VCaP (cell line): ENCODE measurements around the gene PNPLA7.
A peak's percentile ranks its signal among the peaks of the same experiment; 100 is the strongest.
"Not testable (repeated sequence)": the region's sequence is repeated elsewhere in the genome, so short reads cannot be mapped to it uniquely, and the experiment has no call there.

Experiments used
- H3K27ac ChIP-seq: fragments of 450-650 bp; 2 replicates; pipeline ENCODE4 v1.5.1; 2017
- TF ChIP-seq, protein P1 (sequence below): fragments of 450-650 bp; conservative IDR thresholded peaks from 2 replicates; pipeline ENCODE4 v1.5.1; 2017; ENCODE audit warnings: mild to moderate bottlenecking, moderate library complexity

The PNPLA7 gene

DNA sequence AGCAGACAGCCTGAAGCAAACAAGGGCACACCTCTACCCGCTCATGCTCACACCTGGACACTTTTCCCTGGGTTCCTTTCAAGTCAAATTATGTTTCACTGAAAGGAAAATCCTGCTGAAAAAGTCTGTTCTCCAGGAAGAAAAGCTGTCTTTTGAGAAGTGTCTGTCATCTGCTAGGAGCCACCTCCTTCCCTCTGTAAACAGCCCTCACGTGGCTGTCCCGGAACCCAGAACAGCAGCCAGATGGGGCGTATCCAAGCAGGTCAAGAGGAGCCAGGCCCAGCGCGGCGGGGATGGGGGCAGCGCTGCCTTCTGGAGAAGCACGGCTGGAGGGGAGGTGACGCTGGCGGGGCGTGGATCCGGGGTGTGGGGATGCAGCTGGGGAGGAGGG is at the start of gene PNPLA7:
Gene PNPLA7, minus strand, starts transcription at position 172 of the 391 bp plus-strand sequence. CDS start 205 bp downstream, outside the sequence.
- TF ChIP-seq, protein P1, sequence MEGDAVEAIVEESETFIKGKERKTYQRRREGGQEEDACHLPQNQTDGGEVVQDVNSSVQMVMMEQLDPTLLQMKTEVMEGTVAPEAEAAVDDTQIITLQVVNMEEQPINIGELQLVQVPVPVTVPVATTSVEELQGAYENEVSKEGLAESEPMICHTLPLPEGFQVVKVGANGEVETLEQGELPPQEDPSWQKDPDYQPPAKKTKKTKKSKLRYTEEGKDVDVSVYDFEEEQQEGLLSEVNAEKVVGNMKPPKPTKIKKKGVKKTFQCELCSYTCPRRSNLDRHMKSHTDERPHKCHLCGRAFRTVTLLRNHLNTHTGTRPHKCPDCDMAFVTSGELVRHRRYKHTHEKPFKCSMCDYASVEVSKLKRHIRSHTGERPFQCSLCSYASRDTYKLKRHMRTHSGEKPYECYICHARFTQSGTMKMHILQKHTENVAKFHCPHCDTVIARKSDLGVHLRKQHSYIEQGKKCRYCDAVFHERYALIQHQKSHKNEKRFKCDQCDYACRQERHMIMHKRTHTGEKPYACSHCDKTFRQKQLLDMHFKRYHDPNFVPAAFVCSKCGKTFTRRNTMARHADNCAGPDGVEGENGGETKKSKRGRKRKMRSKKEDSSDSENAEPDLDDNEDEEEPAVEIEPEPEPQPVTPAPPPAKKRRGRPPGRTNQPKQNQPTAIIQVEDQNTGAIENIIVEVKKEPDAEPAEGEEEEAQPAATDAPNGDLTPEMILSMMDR: 0 out of 2 replicates have a peak, but pooled peaks have one; percentile 2
- H3K27ac ChIP-seq: peak within 1 kb of the TSS; percentile 95

DNA sequence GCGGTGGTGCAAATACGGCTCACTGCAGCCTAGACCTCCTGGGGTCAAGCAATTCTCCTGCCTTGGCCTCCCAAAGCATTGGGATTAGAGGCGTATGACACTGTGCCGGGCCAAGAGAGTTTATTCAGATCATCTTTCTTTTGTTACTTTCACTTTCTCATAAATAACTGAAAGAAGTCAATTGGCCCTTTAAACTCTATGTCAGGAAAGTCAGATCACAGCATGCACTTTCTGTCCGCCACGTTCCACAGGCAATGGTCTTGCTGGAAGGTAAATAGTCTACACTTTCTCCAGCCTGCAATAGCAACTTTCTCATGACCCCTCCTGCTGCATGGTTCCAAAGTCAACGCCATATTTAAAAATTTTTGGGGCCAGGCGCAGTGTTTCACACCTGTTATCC is 48.7 kb upstream of the PNPLA7 start:
- no peak overlapping the region for H3K27ac ChIP-seq
- TF ChIP-seq, protein P1: no peak

DNA sequence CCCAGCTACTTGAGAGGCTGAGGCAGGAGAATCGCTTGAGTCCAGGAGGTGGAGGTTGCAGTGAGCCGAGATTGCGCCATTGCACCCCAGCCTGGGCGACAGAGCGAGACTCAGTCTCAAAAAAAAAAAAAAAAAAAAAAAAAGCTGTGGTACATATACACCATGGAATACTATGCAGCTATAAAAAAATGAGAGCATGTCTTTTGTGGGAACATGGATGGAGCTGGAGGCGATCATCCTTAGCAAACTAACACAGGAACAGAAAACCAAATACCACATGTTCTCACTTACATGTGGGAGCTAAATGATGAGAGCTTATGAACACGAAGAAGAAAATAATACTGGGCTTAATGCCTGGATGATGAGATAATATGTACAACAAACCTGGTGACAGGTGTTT is 46.4 kb upstream of the PNPLA7 start:
- H3K27ac ChIP-seq: not testable (repeated sequence)

DNA sequence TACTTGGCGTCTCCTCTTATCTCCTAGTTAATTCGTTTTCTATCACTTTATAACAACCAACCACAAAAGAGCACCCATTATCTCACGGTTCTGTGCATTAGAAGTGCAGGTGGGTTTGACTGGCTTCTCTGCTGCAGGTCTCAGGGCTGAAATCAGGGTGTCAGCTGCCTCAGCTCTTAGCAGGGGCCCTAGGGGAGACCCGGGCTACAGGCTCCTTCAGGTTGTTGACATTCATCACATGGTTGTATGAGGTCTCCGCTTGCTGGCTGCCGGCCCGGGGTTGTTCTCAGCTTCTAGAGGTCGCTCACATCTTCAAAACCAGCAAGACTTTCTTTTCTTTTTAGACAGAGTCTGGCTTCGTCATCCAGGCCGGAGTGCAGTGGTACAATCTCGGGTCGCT is 43.0 kb upstream of the PNPLA7 start:
- peak overlapping the region; percentile 91 for H3K27ac ChIP-seq
- TF ChIP-seq, protein P1: no peak

DNA sequence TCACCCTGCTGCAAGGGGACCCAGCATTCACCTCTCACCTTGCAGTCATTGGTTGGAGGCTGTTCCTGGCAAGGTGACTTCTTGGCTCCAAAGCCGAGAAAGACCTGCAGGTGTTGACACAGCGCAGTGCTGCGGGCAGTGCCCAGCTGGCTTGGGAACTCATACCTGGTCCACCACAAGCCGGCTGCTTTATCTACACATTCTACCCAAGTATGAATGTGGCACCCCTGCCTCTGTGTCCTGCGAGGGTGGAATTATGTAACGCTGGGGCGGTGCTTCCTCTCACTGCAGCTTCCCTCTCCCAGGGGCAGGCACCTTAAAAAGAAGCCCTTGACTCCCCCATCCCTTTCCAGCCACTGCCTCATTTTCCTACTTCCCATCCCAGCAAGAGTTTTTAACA is 42.6 kb upstream of the PNPLA7 start:
- TF ChIP-seq, protein P1: no peak
- H3K27ac ChIP-seq: peak overlapping the region; percentile 91

DNA sequence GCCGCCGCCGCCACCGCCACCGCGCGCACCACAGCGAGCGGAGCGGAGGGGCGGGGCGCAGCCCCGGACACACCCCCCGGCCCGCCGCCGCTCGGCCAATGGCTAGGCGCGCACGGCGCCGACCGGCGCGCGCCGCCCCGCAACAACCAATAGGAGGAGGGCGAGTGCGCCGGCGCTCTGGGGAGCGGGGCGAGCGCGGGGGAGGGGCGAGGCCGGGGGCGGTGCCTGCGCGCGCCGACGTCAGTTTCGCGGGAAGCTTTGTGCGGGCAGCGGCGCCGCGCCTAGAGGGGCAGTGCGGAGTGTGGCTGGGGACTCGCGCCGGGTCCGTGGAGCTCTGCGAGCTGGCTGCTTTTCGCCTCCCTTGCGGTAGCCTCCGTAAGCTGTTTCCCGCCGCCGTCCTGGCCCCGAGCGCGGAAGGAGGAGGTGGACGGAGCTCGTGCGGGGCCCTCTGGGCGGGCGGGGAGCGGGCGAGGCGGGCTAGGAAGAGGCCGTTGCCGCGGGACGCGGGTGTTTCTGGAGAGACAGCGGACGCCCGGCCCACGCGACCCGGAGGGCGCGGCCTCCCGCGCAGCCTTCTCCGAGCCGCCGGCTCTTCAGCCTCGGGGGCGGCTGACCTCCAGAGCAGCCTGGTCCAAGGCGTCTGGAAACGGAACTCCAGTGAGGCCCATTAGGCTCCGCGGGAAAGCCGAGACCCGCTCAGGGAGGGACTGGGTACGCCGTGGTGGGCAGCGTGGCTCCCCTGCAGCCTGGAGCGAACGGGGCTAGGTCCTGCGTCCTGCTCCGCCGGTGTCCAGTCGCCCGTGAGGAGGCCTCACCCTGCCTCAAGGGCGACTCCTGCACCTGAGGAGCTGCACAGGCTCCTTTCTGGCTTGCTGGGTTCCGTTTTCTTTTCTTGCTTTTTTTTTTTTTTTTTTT is 40.5 kb upstream of the PNPLA7 start, which contains the start of gene ZMYND19:
Gene ZMYND19, minus strand, starts transcription at position 44 of the 915 bp plus-strand sequence. CDS start 249 bp downstream, outside the sequence.
- peak within 1 kb of the TSS; percentile 91 for H3K27ac ChIP-seq

DNA sequence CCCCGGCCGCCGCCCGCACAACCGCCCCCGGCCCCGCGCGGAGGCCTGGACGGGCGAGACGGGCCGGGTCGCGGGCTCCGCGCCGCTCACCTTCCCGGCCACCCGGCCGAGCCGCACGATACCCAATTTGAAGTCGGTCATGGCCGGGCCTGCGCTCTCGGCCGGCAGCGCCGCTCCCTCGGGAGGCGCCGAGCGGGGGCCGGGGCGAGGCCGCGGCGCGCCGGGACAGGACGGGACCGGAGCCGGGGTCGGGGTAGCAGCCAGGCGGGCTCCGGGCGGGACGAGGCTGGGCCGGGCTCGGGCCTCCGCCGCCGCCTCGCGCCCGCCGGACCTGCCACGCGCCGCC is 39.9 kb upstream of the PNPLA7 start:
- TF ChIP-seq, protein P1: no peak
- peak overlapping the region; percentile 91 for H3K27ac ChIP-seq

More for the DNA sequence above, 40.5 kb upstream of the PNPLA7 start, which contains the start of gene ZMYND19:
- TF ChIP-seq, protein P1: peak; percentile 35
